ENCODE measurements around the gene CLEC20A.

DNA sequence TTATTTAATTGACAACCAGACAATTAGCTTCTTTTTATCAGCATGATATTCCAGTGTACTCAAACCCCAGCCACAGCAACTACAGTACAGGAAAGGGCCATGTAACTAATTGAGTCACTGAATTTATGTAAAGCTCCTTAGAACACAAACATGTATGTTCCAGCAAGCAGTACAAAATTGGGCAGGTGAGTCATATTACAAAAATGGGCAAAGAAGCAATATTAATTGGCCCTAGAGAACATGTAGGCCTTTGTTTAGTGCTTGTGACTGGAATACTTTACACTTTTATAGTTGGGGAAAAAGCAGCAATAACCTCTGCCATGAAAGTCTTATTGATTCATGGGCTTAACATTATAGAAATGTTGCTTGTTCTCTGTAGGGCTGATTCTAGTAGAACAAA is 31.8 kb downstream of the CLEC20A start:
- no peak for TF ChIP-seq CTCF (IDR thresholded peaks at IDR 0.05)
- no peak for TF ChIP-seq POLR2A (IDR thresholded peaks at IDR 0.05)

Measured in uterus (tissue), 2 donors.